ENCODE data around the gene AP2B1. TPM values are rescaled to one million over a fixed set of nuclear protein-coding genes. Genes with fewer than 3 reads are reported as not detected.

Gene AP2B1
- total RNA-seq, 5 donors from 2014 or later (not counting 1 experiment from before 2014, with no cell fraction given): 106 to 157 (median 134) TPM

GRCh38 chr17:35596072-35596471 is 8.9 kb downstream of the AP2B1 start:
- peak overlapping the region in 1 of 3 donors; percentile 11 for H3K4me3 Mint-ChIP-seq
- ChIA-PET POLR2A (interaction anchor here (0.5 to 0.6 kb wide), 2 partner anchors 11 to 125 kb away, joined by 3 read pairs; no protein-coding TSS in a partner anchor), CTCF (interaction anchor here (0.7 to 1.0 kb wide), 2 partner anchors 40 to 172 kb away, joined by 3 to 4 read pairs; no protein-coding TSS in a partner anchor)
- no peak overlapping the region for H3K27ac ChIP-seq (ENCODE audit: low read length)
- H3K9me3 ChIP-seq: no peaks in the 10 kb centered on the region
- H3K4me3 ChIP-seq (ENCODE audit: control insufficient read depth in 1 of 2, extremely low read depth in 1 of 2, low read length in 1 of 2): no peak overlapping the region
- no peaks in the 10 kb centered on the region for H3K9me3 Mint-ChIP-seq
- H3K27me3 ChIP-seq (replicated peaks in 1 of 2; ENCODE audit: control insufficient read depth in 2 of 2, extremely low read depth in 1 of 2, insufficient read depth in 2 of 2, low read length in 1 of 2): no peaks in the 10 kb centered on the region
- H3K27me3 Mint-ChIP-seq: no peaks in the 10 kb centered on the region
- no peaks in the 10 kb centered on the region for H3K4me1 ChIP-seq (ENCODE audit: control insufficient read depth in 1 of 2, extremely low read depth in 1 of 2, insufficient read depth in 2 of 2, low read length in 2 of 2)
- no peak overlapping the region for H3K27ac Mint-ChIP-seq
- WGBS (ENCODE audit: insufficient coverage): 100% methylated on average over 1 of the region's 4 CpGs
- H3K36me3 ChIP-seq (ENCODE audit: control insufficient read depth in 2 of 2, extremely low read depth in 1 of 2, insufficient read depth in 1 of 2, low read length in 1 of 2): peaks cover 10 to 70% of the 10 kb centered on the region in 2 donors
- peaks cover 54% of the 10 kb centered on the region for H3K36me3 Mint-ChIP-seq
- no peak for DNase-seq
- no peak for ATAC-seq (replicated peaks in 1 of 4)
- peaks cover 9 to 20% (median 13%) of the 10 kb centered on the region in 3 donors for H3K4me1 Mint-ChIP-seq

- Mint-ChIP-seq H3K9me3 (no peaks in the 10 kb centered on the region), H3K27me3 (no peaks in the 10 kb centered on the region), H3K4me3 (no peak overlapping the region), H3K27ac (no peak overlapping the region), H3K36me3 (peaks cover 54% of the 10 kb centered on the region), H3K4me1 (peaks cover 9 to 18% (median 13%) of the 10 kb centered on the region in 3 donors)
- no peaks in the 10 kb centered on the region for H3K9me3 ChIP-seq
- ChIA-PET POLR2A (no interaction called here), CTCF (interaction anchor here (0.7 to 1.0 kb wide), 3 partner anchors 17 to 173 kb away, joined by 3 to 4 read pairs (median 4); no protein-coding TSS in a partner anchor)
- H3K4me1 ChIP-seq (ENCODE audit: control insufficient read depth in 1 of 2, extremely low read depth in 1 of 2, insufficient read depth in 2 of 2, low read length in 2 of 2): no peaks in the 10 kb centered on the region
- no peak overlapping the region for H3K27ac ChIP-seq (ENCODE audit: low read length)
- H3K27me3 ChIP-seq (replicated peaks in 1 of 2; ENCODE audit: control insufficient read depth in 2 of 2, extremely low read depth in 1 of 2, insufficient read depth in 2 of 2, low read length in 1 of 2): no peaks in the 10 kb centered on the region
- ATAC-seq (replicated peaks in 1 of 4) (no peak), DNase-seq (no peak)
- peaks cover 10 to 76% of the 10 kb centered on the region in 2 donors for H3K36me3 ChIP-seq (ENCODE audit: control insufficient read depth in 2 of 2, extremely low read depth in 1 of 2, insufficient read depth in 1 of 2, low read length in 1 of 2)
- WGBS (ENCODE audit: insufficient coverage): over 99% methylated on average over 51 of the region's 54 CpGs
- no peak overlapping the region for H3K4me3 ChIP-seq (ENCODE audit: control insufficient read depth in 1 of 2, extremely low read depth in 1 of 2, low read length in 1 of 2)
Measured at GRCh38 chr17:35596530-35597233, 9.6 kb downstream of the AP2B1 start.

- H3K4me3 ChIP-seq (ENCODE audit: control insufficient read depth in 1 of 2, extremely low read depth in 1 of 2, low read length in 1 of 2): no peak overlapping the region
- H3K27me3 Mint-ChIP-seq: no peaks in the 10 kb centered on the region
- H3K4me3 Mint-ChIP-seq: no peak overlapping the region
- H3K27me3 ChIP-seq (replicated peaks in 1 of 2; ENCODE audit: control insufficient read depth in 2 of 2, extremely low read depth in 1 of 2, insufficient read depth in 2 of 2, low read length in 1 of 2): no peaks in the 10 kb centered on the region
- H3K9me3 Mint-ChIP-seq: no peaks in the 10 kb centered on the region
- no peaks in the 10 kb centered on the region for H3K9me3 ChIP-seq
- peaks cover 10 to 77% of the 10 kb centered on the region in 2 donors for H3K36me3 ChIP-seq (ENCODE audit: control insufficient read depth in 2 of 2, extremely low read depth in 1 of 2, insufficient read depth in 1 of 2, low read length in 1 of 2)
- no CpG with 5 or more reads among the region's 5 CpGs for WGBS (ENCODE audit: insufficient coverage)
- ChIA-PET POLR2A (no interaction called here), CTCF (interaction anchor here in 1 of 2 donors (1.0 kb wide), 1 partner anchor 16 kb away, joined by 4 read pairs; no protein-coding TSS in a partner anchor)
- no peaks in the 10 kb centered on the region for H3K4me1 ChIP-seq (ENCODE audit: control insufficient read depth in 1 of 2, extremely low read depth in 1 of 2, insufficient read depth in 2 of 2, low read length in 2 of 2)
- ATAC-seq (replicated peaks in 1 of 4): no peak
- peaks cover 9 to 18% (median 13%) of the 10 kb centered on the region in 3 donors for H3K4me1 Mint-ChIP-seq
- no peak overlapping the region for H3K27ac ChIP-seq (ENCODE audit: low read length)
- DNase-seq: no peak
- H3K27ac Mint-ChIP-seq: peak overlapping the region in 1 of 2 donors; percentile 6
- H3K36me3 Mint-ChIP-seq: peaks cover 58% of the 10 kb centered on the region
Measured at GRCh38 chr17:35597604-35598003, 10.5 kb downstream of the AP2B1 start.

GRCh38 chr17:35603674-35604073 is 16.6 kb downstream of the AP2B1 start:
- Mint-ChIP-seq H3K27ac (no peak overlapping the region), H3K27me3 (no peaks in the 10 kb centered on the region), H3K4me3 (no peak overlapping the region), H3K36me3 (peaks cover 57% of the 10 kb centered on the region), H3K9me3 (no peaks in the 10 kb centered on the region), H3K4me1 (no peaks in the 10 kb centered on the region)
- CTCF ChIA-PET: interaction anchor here (1.3 to 1.9 kb wide), 2 partner anchors 9 to 10 kb away, joined by 5 to 6 read pairs; no protein-coding TSS in a partner anchor
- Histone ChIP-seq H3K27me3 (replicated peaks in 1 of 2; ENCODE audit: control insufficient read depth in 2 of 2, extremely low read depth in 1 of 2, insufficient read depth in 2 of 2, low read length in 1 of 2) (no peaks in the 10 kb centered on the region), H3K36me3 (ENCODE audit: control insufficient read depth in 2 of 2, extremely low read depth in 1 of 2, insufficient read depth in 1 of 2, low read length in 1 of 2) (peaks cover 0 to 70% of the 10 kb centered on the region in 2 donors), H3K4me3 (ENCODE audit: control insufficient read depth in 1 of 2, extremely low read depth in 1 of 2, low read length in 1 of 2) (no peak overlapping the region), H3K4me1 (ENCODE audit: control insufficient read depth in 1 of 2, extremely low read depth in 1 of 2, insufficient read depth in 2 of 2, low read length in 2 of 2) (no peaks in the 10 kb centered on the region), H3K27ac (ENCODE audit: low read length) (no peak overlapping the region), H3K9me3 (no peaks in the 10 kb centered on the region)
- no peak for ATAC-seq (replicated peaks in 1 of 4)
- WGBS (ENCODE audit: insufficient coverage): 96% methylated on average over 4 of the region's 7 CpGs
- no peak for DNase-seq
- POLR2A ChIA-PET: no interaction called here

- ChIA-PET CTCF (interaction anchor here (0.7 to 1.4 kb wide), 2 partner anchors 8 to 25 kb away, joined by 3 to 8 read pairs; no protein-coding TSS in a partner anchor), POLR2A (no interaction called here)
- no peaks in the 10 kb centered on the region for H3K27me3 ChIP-seq (replicated peaks in 1 of 2; ENCODE audit: control insufficient read depth in 2 of 2, extremely low read depth in 1 of 2, insufficient read depth in 2 of 2, low read length in 1 of 2)
- H3K36me3 Mint-ChIP-seq: peaks cover 57% of the 10 kb centered on the region
- no peaks in the 10 kb centered on the region for H3K9me3 ChIP-seq
- peaks cover 0 to 73% of the 10 kb centered on the region in 2 donors for H3K36me3 ChIP-seq (ENCODE audit: control insufficient read depth in 2 of 2, extremely low read depth in 1 of 2, insufficient read depth in 1 of 2, low read length in 1 of 2)
- no peak overlapping the region for H3K27ac ChIP-seq (ENCODE audit: low read length)
- no peaks in the 10 kb centered on the region for H3K27me3 Mint-ChIP-seq
- no peaks in the 10 kb centered on the region for H3K4me1 ChIP-seq (ENCODE audit: control insufficient read depth in 1 of 2, extremely low read depth in 1 of 2, insufficient read depth in 2 of 2, low read length in 2 of 2)
- ATAC-seq (replicated peaks in 1 of 4): no peak
- 86% methylated on average over 2 of the region's 2 CpGs for WGBS (ENCODE audit: insufficient coverage)
- H3K4me1 Mint-ChIP-seq: no peaks in the 10 kb centered on the region
- no peak for DNase-seq
- no peaks in the 10 kb centered on the region for H3K9me3 Mint-ChIP-seq
- H3K27ac Mint-ChIP-seq: no peak overlapping the region
- H3K4me3 Mint-ChIP-seq: no peak overlapping the region
- H3K4me3 ChIP-seq (ENCODE audit: control insufficient read depth in 1 of 2, extremely low read depth in 1 of 2, low read length in 1 of 2): no peak overlapping the region
Measured at GRCh38 chr17:35605678-35606077, 18.6 kb downstream of the AP2B1 start.

- H3K9me3 Mint-ChIP-seq: no peaks in the 10 kb centered on the region
- peaks cover 56% of the 10 kb centered on the region for H3K36me3 Mint-ChIP-seq
- Histone ChIP-seq H3K36me3 (ENCODE audit: control insufficient read depth in 2 of 2, extremely low read depth in 1 of 2, insufficient read depth in 1 of 2, low read length in 1 of 2) (peaks cover 0 to 72% of the 10 kb centered on the region in 2 donors), H3K4me3 (ENCODE audit: control insufficient read depth in 1 of 2, extremely low read depth in 1 of 2, low read length in 1 of 2) (no peak overlapping the region), H3K27ac (ENCODE audit: low read length) (no peak overlapping the region), H3K27me3 (replicated peaks in 1 of 2; ENCODE audit: control insufficient read depth in 2 of 2, extremely low read depth in 1 of 2, insufficient read depth in 2 of 2, low read length in 1 of 2) (no peaks in the 10 kb centered on the region), H3K4me1 (ENCODE audit: control insufficient read depth in 1 of 2, extremely low read depth in 1 of 2, insufficient read depth in 2 of 2, low read length in 2 of 2) (no peaks in the 10 kb centered on the region), H3K9me3 (no peaks in the 10 kb centered on the region)
- no CpG with 5 or more reads among the region's 3 CpGs for WGBS (ENCODE audit: insufficient coverage)
- peaks cover 0 to 2% (median under 1%) of the 10 kb centered on the region in 3 donors for H3K4me1 Mint-ChIP-seq
- ChIA-PET CTCF (interaction anchor here (0.6 to 0.9 kb wide), 4 partner anchors 10 to 634 kb away, joined by 4 to 6 read pairs (median 4); no protein-coding TSS in a partner anchor), POLR2A (interaction anchor here (0.6 to 0.7 kb wide), 6 partner anchors 11 to 1941 kb away, joined by 3 to 13 read pairs (median 3); no protein-coding TSS in a partner anchor)
- H3K27me3 Mint-ChIP-seq: no peaks in the 10 kb centered on the region
- DNase-seq (no peak), ATAC-seq (replicated peaks in 1 of 4) (no peak)
- H3K4me3 Mint-ChIP-seq: no peak overlapping the region
- no peak overlapping the region for H3K27ac Mint-ChIP-seq
Measured at GRCh38 chr17:35607239-35607847, 20.2 kb downstream of the AP2B1 start.
